Measurements from ENCODE around the gene TPP1. TPM values are rescaled to one million over a fixed set of nuclear protein-coding genes. Genes with fewer than 3 reads are reported as not detected.

TPP1 gene
- total and polyA plus RNA-seq, 4 donors: 57.6 to 169 (median 137) TPM

DNA sequence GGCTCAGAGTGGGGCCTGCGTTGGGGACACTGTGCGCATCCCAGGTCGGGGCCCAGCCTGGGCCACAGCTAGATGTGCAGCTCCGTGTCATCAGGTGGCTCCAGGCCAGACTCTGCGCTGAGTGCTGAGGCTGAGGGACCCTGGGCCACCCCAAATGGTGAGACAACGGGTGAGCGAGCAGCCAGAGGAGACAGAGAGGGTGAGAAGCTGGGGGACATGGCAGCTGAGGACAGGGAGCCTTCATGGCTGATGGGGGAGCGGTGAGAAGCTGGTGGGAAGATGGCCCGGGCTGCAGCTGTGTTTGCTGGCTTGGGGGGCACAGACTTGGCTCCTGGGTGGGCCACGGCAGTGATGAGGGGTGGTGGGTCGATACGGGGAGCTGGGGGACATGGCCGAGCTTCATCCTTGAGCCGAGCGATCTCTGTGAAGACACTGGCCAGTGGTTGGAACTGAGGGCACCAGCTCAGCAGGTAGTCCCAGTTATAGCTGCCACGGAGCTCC, 2.5 kb upstream of the TPP1 start:
- H3K9me3 ChIP-seq (ENCODE audit: control insufficient read depth in 4 of 4, insufficient read depth in 3 of 4, low read length in 3 of 4): no peaks in the 10 kb centered on the region
- no peak for ATAC-seq (ENCODE audit: insufficient read depth, low FRiP score)
- H3K36me3 ChIP-seq (ENCODE audit: control insufficient read depth in 4 of 4, insufficient read depth in 4 of 4, low read length in 4 of 4): peaks cover 0 to 39% (median 22%) of the 10 kb centered on the region in 4 donors
- WGBS, 2 donors: 90 to 92% methylated on average over 16 of the region's 16 CpGs
- no peaks in the 10 kb centered on the region for H3K27me3 ChIP-seq (ENCODE audit: control insufficient read depth in 3 of 3, insufficient read depth in 3 of 3, low read length in 2 of 3)
- TF ChIP-seq, protein P1, sequence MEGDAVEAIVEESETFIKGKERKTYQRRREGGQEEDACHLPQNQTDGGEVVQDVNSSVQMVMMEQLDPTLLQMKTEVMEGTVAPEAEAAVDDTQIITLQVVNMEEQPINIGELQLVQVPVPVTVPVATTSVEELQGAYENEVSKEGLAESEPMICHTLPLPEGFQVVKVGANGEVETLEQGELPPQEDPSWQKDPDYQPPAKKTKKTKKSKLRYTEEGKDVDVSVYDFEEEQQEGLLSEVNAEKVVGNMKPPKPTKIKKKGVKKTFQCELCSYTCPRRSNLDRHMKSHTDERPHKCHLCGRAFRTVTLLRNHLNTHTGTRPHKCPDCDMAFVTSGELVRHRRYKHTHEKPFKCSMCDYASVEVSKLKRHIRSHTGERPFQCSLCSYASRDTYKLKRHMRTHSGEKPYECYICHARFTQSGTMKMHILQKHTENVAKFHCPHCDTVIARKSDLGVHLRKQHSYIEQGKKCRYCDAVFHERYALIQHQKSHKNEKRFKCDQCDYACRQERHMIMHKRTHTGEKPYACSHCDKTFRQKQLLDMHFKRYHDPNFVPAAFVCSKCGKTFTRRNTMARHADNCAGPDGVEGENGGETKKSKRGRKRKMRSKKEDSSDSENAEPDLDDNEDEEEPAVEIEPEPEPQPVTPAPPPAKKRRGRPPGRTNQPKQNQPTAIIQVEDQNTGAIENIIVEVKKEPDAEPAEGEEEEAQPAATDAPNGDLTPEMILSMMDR (IDR thresholded peaks at IDR 0.05; ENCODE audit: control extremely low read depth, extremely low read depth): no peak
- no peak overlapping the region for H3K4me3 ChIP-seq
- no peak overlapping the region for H3K9ac ChIP-seq (ENCODE audit: insufficient read depth in 1 of 2, low read length in 2 of 2)
- peaks cover 0 to 23% (median 11%) of the 10 kb centered on the region in 5 donors for H3K4me1 ChIP-seq (ENCODE audit: control insufficient read depth in 5 of 5, insufficient read depth in 5 of 5, low read length in 5 of 5)
- H3K27ac ChIP-seq (ENCODE audit: low read depth in 1 of 2, low read length in 1 of 2): no peak overlapping the region
- no peak for DNase-seq

DNA sequence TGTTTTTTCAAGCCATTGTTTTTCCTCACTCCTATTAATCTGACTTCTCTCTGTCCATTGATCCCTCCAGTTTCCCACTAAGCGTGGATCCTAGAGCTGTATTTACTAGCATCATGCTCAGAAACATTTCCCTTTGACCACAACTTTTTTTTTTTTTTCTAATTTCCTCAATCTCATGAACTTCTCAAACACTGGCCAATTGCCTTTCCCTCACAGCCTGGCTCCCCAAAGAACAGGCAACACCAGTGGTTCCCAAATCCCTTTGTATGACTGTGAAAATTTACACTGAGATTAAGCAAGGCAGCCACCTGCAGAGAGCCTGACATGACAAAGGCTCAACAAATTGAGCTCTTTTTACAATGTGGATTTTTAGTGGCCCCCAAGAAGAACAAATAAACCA, 1.4 kb upstream of the TPP1 start:
- H3K4me1 ChIP-seq (ENCODE audit: control insufficient read depth in 5 of 5, insufficient read depth in 5 of 5, low read length in 5 of 5): peaks cover 0 to 23% (median 11%) of the 10 kb centered on the region in 5 donors
- no peak overlapping the region for H3K9ac ChIP-seq (ENCODE audit: insufficient read depth in 1 of 2, low read length in 2 of 2)
- no peaks in the 10 kb centered on the region for H3K27me3 ChIP-seq (ENCODE audit: control insufficient read depth in 3 of 3, insufficient read depth in 3 of 3, low read length in 2 of 3)
- ATAC-seq (ENCODE audit: insufficient read depth, low FRiP score): no peak
- no peak overlapping the region for H3K4me3 ChIP-seq
- H3K9me3 ChIP-seq (ENCODE audit: control insufficient read depth in 4 of 4, insufficient read depth in 3 of 4, low read length in 3 of 4): no peaks in the 10 kb centered on the region
- 58 to 74% methylated on average over 1 of the region's 1 CpG for WGBS, 2 donors
- H3K27ac ChIP-seq (ENCODE audit: low read depth in 1 of 2, low read length in 1 of 2): no peak overlapping the region
- peaks cover 0 to 30% (median 17%) of the 10 kb centered on the region in 4 donors for H3K36me3 ChIP-seq (ENCODE audit: control insufficient read depth in 4 of 4, insufficient read depth in 4 of 4, low read length in 4 of 4)
- DNase-seq: no peak
- TF ChIP-seq, protein P1 (IDR thresholded peaks at IDR 0.05; ENCODE audit: control extremely low read depth, extremely low read depth): no peak

DNA sequence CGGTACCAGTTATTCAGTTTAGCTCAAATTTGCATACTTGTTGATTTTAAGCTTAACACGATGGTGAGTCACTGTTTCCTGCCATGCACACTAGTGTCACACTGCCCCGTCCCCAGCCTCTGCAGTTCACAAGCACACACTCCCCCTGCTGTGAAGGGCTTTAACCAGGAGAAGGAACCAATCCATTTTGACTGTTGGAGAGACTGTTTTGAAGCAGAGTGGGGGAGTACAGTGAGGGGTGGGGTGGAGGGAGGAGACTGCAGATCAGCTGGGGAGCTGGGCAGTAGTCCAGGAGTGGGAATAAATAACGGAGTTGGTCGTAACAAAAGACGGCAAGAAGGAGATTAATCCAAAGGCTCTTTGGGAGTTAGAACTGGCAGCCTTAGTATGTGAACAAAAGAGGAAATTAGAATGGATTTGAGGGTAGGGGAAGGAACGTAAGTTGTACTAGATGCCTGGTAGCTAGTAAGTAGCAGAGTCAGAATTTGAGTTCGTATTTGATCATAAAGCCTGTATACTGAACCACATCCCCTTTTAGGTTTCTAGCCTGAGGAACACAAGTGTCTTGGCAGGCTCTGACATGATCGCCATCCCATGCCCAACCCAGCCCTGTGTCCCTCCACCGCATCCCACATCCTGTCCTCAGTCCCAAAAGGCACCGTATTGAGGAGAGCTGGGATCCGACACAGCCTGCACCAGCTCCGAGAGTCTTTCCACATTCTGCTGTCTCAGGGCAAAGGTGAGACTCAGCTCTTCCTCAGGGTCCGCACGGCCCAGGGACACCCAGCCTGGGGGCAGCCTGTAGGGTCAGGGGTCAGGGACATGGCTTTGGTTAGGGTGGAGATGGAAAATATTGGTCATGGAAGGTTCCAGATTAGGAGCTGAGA, 862 bp downstream of the TPP1 start:
- DNase-seq (peak; percentile 81 to 90 (median 84)), ATAC-seq (ENCODE audit: insufficient read depth, low FRiP score) (no peak)
- peak overlapping the region; percentile 78 for H3K4me3 ChIP-seq
- H3K4me1 ChIP-seq (ENCODE audit: control insufficient read depth in 5 of 5, insufficient read depth in 5 of 5, low read length in 5 of 5): peaks cover 0 to 23% (median 11%) of the 10 kb centered on the region in 5 donors
- WGBS, 2 donors: 9% methylated on average over 15 of the region's 15 CpGs
- peaks cover 0 to 23% (median 12%) of the 10 kb centered on the region in 4 donors for H3K36me3 ChIP-seq (ENCODE audit: control insufficient read depth in 4 of 4, insufficient read depth in 4 of 4, low read length in 4 of 4)
- TF ChIP-seq, protein P1 (IDR thresholded peaks at IDR 0.05; ENCODE audit: control extremely low read depth, extremely low read depth): peak; percentile 4
- H3K9ac ChIP-seq (ENCODE audit: insufficient read depth in 1 of 2, low read length in 2 of 2): peak overlapping the region; percentile 63 to 84
- no peaks in the 10 kb centered on the region for H3K9me3 ChIP-seq (ENCODE audit: control insufficient read depth in 4 of 4, insufficient read depth in 3 of 4, low read length in 3 of 4)
- no peaks in the 10 kb centered on the region for H3K27me3 ChIP-seq (ENCODE audit: control insufficient read depth in 3 of 3, insufficient read depth in 3 of 3, low read length in 2 of 3)
- H3K27ac ChIP-seq (ENCODE audit: low read depth in 1 of 2, low read length in 1 of 2): peak overlapping the region; percentile 24 to 93

Measured in lung (tissue), 12 donors.